ENCODE measurements around the gene MBD4.
A peak's percentile ranks its signal among the peaks of the same experiment; 100 is the strongest.

Gene MBD4

DNA sequence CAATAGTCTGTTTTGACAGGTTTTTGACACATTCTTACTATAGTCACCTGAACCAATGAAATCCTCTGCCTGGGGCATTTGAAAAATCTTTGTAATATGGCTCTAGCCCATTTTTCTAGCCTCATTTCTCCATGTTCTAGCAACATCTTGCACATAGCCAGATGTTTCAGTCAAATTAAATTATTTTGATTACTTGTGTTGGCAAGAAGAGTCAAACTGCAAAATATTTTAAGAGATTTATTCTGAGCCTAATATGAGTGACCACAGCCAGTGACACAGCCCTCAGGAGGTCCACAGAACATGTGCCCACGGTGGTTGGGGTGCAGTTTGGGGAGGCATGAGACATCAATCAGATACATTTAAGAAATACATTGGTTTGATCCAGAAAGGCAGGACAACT is 7.2 kb upstream of the MBD4 start:
- Histone ChIP-seq H3K36me3 (ENCODE audit: low read depth) (no peaks in the 10 kb centered on the region), H3K4me3 (ENCODE audit: severe bottlenecking) (no peak overlapping the region), H3K4me1 (ENCODE audit: insufficient read depth, poor library complexity, severe bottlenecking) (no peaks in the 10 kb centered on the region), H3K27me3 (ENCODE audit: insufficient read depth, poor library complexity, severe bottlenecking) (no peaks in the 10 kb centered on the region), H3K9me3 (ENCODE audit: severe bottlenecking) (no peaks in the 10 kb centered on the region), H3K27ac (ENCODE audit: poor library complexity, severe bottlenecking) (no peak overlapping the region)
- TF ChIP-seq, protein P1, sequence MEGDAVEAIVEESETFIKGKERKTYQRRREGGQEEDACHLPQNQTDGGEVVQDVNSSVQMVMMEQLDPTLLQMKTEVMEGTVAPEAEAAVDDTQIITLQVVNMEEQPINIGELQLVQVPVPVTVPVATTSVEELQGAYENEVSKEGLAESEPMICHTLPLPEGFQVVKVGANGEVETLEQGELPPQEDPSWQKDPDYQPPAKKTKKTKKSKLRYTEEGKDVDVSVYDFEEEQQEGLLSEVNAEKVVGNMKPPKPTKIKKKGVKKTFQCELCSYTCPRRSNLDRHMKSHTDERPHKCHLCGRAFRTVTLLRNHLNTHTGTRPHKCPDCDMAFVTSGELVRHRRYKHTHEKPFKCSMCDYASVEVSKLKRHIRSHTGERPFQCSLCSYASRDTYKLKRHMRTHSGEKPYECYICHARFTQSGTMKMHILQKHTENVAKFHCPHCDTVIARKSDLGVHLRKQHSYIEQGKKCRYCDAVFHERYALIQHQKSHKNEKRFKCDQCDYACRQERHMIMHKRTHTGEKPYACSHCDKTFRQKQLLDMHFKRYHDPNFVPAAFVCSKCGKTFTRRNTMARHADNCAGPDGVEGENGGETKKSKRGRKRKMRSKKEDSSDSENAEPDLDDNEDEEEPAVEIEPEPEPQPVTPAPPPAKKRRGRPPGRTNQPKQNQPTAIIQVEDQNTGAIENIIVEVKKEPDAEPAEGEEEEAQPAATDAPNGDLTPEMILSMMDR (IDR thresholded peaks at IDR 0.05; ENCODE audit: poor library complexity, severe bottlenecking) = no peak
- ATAC-seq (ENCODE audit: low read depth) (no peak), DNase-seq (ENCODE audit: low spot score) (no peak)

DNA sequence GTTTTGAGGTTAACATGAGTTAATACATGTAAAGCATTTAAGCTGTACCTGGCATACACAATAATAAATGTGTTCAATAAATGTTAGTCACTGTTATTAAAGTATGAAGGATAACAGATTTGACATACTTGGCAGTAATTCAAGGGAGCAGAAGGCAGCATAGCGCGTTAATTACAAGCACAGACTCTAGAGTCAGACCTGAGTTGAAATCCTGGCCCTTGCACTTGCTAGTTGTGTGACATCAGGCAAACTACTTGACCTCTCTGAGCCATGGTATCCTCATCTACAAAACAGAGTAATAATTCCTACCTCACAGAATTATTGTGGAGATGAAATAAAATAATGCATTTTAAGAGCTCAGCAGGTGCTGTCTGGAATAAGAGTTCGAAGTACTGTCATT is 5.7 kb upstream of the MBD4 start:
- H3K4me3 ChIP-seq (ENCODE audit: severe bottlenecking) = no peak overlapping the region
- TF ChIP-seq, protein P1 (IDR thresholded peaks at IDR 0.05; ENCODE audit: poor library complexity, severe bottlenecking) = no peak
- peaks cover 7% of the 10 kb centered on the region for H3K4me1 ChIP-seq (ENCODE audit: insufficient read depth, poor library complexity, severe bottlenecking)
- H3K36me3 ChIP-seq (ENCODE audit: low read depth) = no peaks in the 10 kb centered on the region
- no peaks in the 10 kb centered on the region for H3K27me3 ChIP-seq (ENCODE audit: insufficient read depth, poor library complexity, severe bottlenecking)
- no peak overlapping the region for H3K27ac ChIP-seq (ENCODE audit: poor library complexity, severe bottlenecking)
- no peak for DNase-seq (ENCODE audit: low spot score)
- no peaks in the 10 kb centered on the region for H3K9me3 ChIP-seq (ENCODE audit: severe bottlenecking)
- no peak for ATAC-seq (ENCODE audit: low read depth)

DNA sequence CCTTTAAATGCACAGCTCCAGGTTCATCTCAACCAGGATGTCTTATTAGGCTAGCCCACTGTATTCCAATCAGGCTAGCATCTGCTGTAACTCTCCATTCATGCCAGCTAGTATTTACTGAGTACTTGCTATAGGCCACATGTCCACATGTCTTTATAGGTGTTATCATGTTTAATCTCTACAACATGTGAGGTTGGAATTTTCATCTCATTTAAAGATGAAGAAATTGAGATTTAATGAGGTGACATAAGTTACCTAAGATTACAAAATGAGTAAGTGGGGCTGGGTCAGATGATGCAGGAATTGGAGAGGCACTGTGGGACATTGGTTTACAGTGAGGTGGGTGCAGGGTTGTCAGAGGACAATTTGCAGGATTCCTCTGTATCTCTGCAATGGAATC is 3.2 kb upstream of the MBD4 start:
- TF ChIP-seq, protein P1 (IDR thresholded peaks at IDR 0.05; ENCODE audit: poor library complexity, severe bottlenecking) = no peak
- ATAC-seq (ENCODE audit: low read depth) = no peak

DNA sequence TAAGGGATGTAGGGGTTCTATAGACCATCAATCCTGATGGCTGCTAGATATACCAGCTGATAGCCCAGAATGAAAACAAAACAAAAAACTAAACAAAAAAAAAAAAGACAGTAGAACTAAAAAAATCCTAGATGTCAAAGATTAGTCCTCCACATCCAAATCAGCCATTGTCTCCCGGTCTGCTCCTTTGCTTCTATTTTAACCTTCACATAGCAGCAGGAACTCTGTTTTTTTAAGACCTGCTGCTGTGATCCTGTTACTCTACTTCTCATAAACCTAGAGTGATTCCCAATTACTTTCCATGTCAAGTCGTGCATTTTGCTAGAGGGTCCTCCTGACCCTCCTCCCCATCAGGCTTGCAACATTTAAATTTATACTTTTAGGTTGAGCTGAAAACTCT is 2.7 kb upstream of the MBD4 start:
- ATAC-seq (ENCODE audit: low read depth) (no peak), DNase-seq (ENCODE audit: low spot score) (no peak)
- H3K27ac ChIP-seq (ENCODE audit: poor library complexity, severe bottlenecking) = no peak overlapping the region
- H3K4me1 ChIP-seq (ENCODE audit: insufficient read depth, poor library complexity, severe bottlenecking) = peaks cover 7% of the 10 kb centered on the region
- TF ChIP-seq, protein P1 (IDR thresholded peaks at IDR 0.05; ENCODE audit: poor library complexity, severe bottlenecking) = no peak
- no peaks in the 10 kb centered on the region for H3K9me3 ChIP-seq (ENCODE audit: severe bottlenecking)
- H3K4me3 ChIP-seq (ENCODE audit: severe bottlenecking) = no peak overlapping the region
- no peaks in the 10 kb centered on the region for H3K27me3 ChIP-seq (ENCODE audit: insufficient read depth, poor library complexity, severe bottlenecking)
- H3K36me3 ChIP-seq (ENCODE audit: low read depth) = peaks cover 9% of the 10 kb centered on the region

More for the DNA sequence above, 3.2 kb upstream of the MBD4 start:
- peaks cover 7% of the 10 kb centered on the region for H3K4me1 ChIP-seq (ENCODE audit: insufficient read depth, poor library complexity, severe bottlenecking)
- H3K27ac ChIP-seq (ENCODE audit: poor library complexity, severe bottlenecking) = no peak overlapping the region
- H3K4me3 ChIP-seq (ENCODE audit: severe bottlenecking) = no peak overlapping the region
- no peak for DNase-seq (ENCODE audit: low spot score)
- H3K27me3 ChIP-seq (ENCODE audit: insufficient read depth, poor library complexity, severe bottlenecking) = no peaks in the 10 kb centered on the region
- H3K36me3 ChIP-seq (ENCODE audit: low read depth) = peaks cover 4% of the 10 kb centered on the region
- H3K9me3 ChIP-seq (ENCODE audit: severe bottlenecking) = no peaks in the 10 kb centered on the region

DNA sequence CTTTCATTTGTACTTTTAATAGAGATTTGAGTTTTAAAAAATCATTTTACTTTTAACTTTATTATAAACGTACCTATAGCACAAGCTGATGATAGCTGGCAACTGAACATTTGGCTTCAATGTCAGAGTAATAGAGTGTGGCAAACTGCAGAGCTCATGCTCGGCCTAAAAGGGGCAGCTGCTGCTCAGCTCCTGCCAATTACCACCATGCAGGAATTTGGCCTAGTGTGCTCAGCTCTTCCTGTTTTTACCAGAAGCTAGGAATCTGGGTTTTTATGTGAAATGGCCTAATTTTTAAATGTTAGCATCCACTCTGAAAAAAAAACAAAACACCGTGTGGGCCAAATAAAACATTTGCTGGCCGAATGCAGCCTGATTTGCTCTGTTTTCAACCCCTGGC is 2.0 kb upstream of the MBD4 start:
- Histone ChIP-seq H3K4me1 (ENCODE audit: insufficient read depth, poor library complexity, severe bottlenecking) (peaks cover 7% of the 10 kb centered on the region), H3K9me3 (ENCODE audit: severe bottlenecking) (no peaks in the 10 kb centered on the region), H3K4me3 (ENCODE audit: severe bottlenecking) (no peak overlapping the region), H3K27ac (ENCODE audit: poor library complexity, severe bottlenecking) (peak overlapping the region; percentile 66), H3K27me3 (ENCODE audit: insufficient read depth, poor library complexity, severe bottlenecking) (no peaks in the 10 kb centered on the region), H3K36me3 (ENCODE audit: low read depth) (peaks cover 16% of the 10 kb centered on the region)
- ATAC-seq (ENCODE audit: low read depth) (no peak), DNase-seq (ENCODE audit: low spot score) (no peak)
- TF ChIP-seq, protein P1 (IDR thresholded peaks at IDR 0.05; ENCODE audit: poor library complexity, severe bottlenecking) = peak; percentile 16

Measured in RWPE2 (cell line).